ENCODE data around the gene C2orf78. TPM values are rescaled to one million over a fixed set of nuclear protein-coding genes. Genes with fewer than 3 reads are reported as not detected.
"Not testable (repeated sequence)": the region's sequence is repeated elsewhere in the genome, so short reads cannot be mapped to it uniquely, and the experiment has no call there.

Gene C2orf78
- total and polyA plus RNA-seq, 4 experiments from 2014 or later: not detected

DNA sequence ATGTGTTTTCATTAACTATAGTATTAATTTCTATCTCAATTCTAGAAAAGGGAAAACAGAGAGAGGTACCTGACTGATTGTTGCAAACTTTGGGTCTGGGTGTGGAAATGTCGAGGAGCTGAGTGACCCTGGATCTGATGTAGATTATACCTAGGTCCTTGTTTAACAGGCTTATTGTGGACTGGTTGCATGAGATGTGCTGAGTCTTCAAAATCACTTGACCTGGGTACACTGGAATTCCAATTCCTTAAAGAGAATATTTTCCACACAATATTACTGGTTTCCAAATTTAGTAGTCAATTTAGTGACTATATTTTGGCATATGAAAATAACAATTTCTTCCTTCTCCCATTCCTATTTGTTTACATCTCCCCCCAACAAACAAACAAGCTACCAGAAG, 17.6 kb upstream of the C2orf78 start:
- H3K27me3 Mint-ChIP-seq: no peaks in the 10 kb centered on the region
- peaks cover 8 to 17% (median 13%) of the 10 kb centered on the region in 4 donors for H3K4me1 Mint-ChIP-seq
- no peak overlapping the region for H3K4me3 Mint-ChIP-seq
- no peak overlapping the region for H3K4me3 ChIP-seq (ENCODE audit: low read length in 2 of 2)
- peaks cover 57% of the 10 kb centered on the region for H3K36me3 ChIP-seq (ENCODE audit: insufficient read depth, low read length)
- no peak for DNase-seq
- peaks cover 51 to 76% of the 10 kb centered on the region in 2 donors for H3K36me3 Mint-ChIP-seq
- no peaks in the 10 kb centered on the region for H3K27me3 ChIP-seq (ENCODE audit: insufficient read depth, low read length)
- POLR2A ChIA-PET (ENCODE audit: partially characterized antibody): no interaction called here
- CTCF ChIA-PET (ENCODE audit: partially characterized antibody): no interaction called here
- no peaks in the 10 kb centered on the region for H3K9me3 ChIP-seq (ENCODE audit: control insufficient read depth in 1 of 2, low read length in 2 of 2)
- H3K4me1 ChIP-seq (ENCODE audit: insufficient read depth, low read length): no peaks in the 10 kb centered on the region
- H3K27ac ChIP-seq (ENCODE audit: low read depth, low read length): no peak overlapping the region
- intact Hi-C loops (cut with micrococcal nuclease): no loop called here
- H3K9me3 Mint-ChIP-seq: no peaks in the 10 kb centered on the region
- no peak overlapping the region for H3K27ac Mint-ChIP-seq

DNA sequence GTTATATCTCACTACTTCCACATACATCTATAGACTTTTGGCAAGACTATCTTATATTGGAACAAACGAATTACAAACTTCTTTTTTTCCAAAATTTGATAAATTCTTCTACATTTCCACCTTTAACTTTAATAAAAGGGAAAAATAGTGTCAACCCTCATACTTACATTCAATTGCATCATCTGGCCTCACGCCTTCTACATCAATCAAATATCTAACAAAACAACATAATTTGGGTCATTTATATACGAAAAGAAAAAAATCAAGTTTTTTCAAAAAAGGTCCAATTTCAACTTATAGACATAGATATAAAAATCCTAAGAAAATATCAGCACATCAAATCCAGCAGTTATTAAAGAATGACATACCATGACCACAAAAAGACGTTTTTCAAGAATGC, 17.0 kb upstream of the C2orf78 start:
- intact Hi-C loops (cut with micrococcal nuclease): no loop called here
- H3K9me3 Mint-ChIP-seq: no peaks in the 10 kb centered on the region

GRCh38 chr2:73770725-73771124, 13.3 kb upstream of the C2orf78 start:
- peaks cover 5% of the 10 kb centered on the region for H3K4me1 ChIP-seq (ENCODE audit: insufficient read depth, low read length)
- peaks cover 58% of the 10 kb centered on the region for H3K36me3 ChIP-seq (ENCODE audit: insufficient read depth, low read length)
- Mint-ChIP-seq H3K27me3 (no peaks in the 10 kb centered on the region), H3K4me1 (peaks cover 18 to 31% (median 26%) of the 10 kb centered on the region in 4 donors), H3K36me3 (peaks cover 64 to 76% of the 10 kb centered on the region in 2 donors), H3K27ac (peak overlapping the region in 2 of 7 donors; percentile 4 to 47), H3K4me3 (no peak overlapping the region), H3K9me3 (no peaks in the 10 kb centered on the region)
- H3K27ac ChIP-seq (ENCODE audit: low read depth, low read length): no peak overlapping the region
- intact Hi-C loops (cut with micrococcal nuclease): no loop called here
- H3K4me3 ChIP-seq (ENCODE audit: low read length in 2 of 2): no peak overlapping the region
- DNase-seq: no peak
- POLR2A ChIA-PET (ENCODE audit: partially characterized antibody): no interaction called here
- no peaks in the 10 kb centered on the region for H3K9me3 ChIP-seq (ENCODE audit: control insufficient read depth in 1 of 2, low read length in 2 of 2)
- CTCF ChIA-PET (ENCODE audit: partially characterized antibody): interaction anchor here (1.3 kb wide), 1 partner anchor 14 kb away, joined by 3 read pairs; no protein-coding TSS in a partner anchor
- no peaks in the 10 kb centered on the region for H3K27me3 ChIP-seq (ENCODE audit: insufficient read depth, low read length)

More for the DNA sequence above, 17.0 kb upstream of the C2orf78 start:
- no peaks in the 10 kb centered on the region for H3K9me3 ChIP-seq (ENCODE audit: control insufficient read depth in 1 of 2, low read length in 2 of 2)
- no peaks in the 10 kb centered on the region for H3K4me1 ChIP-seq (ENCODE audit: insufficient read depth, low read length)
- H3K27ac ChIP-seq (ENCODE audit: low read depth, low read length): no peak overlapping the region
- Mint-ChIP-seq H3K36me3 (peaks cover 47 to 76% of the 10 kb centered on the region in 2 donors), H3K4me1 (peaks cover 10 to 19% (median 14%) of the 10 kb centered on the region in 4 donors), H3K4me3 (no peak overlapping the region), H3K27me3 (no peaks in the 10 kb centered on the region), H3K27ac (no peak overlapping the region)
- no peaks in the 10 kb centered on the region for H3K27me3 ChIP-seq (ENCODE audit: insufficient read depth, low read length)
- ChIA-PET CTCF (ENCODE audit: partially characterized antibody) (no interaction called here), POLR2A (ENCODE audit: partially characterized antibody) (no interaction called here)
- DNase-seq: no peak
- H3K4me3 ChIP-seq (ENCODE audit: low read length in 2 of 2): no peak overlapping the region
- H3K36me3 ChIP-seq (ENCODE audit: insufficient read depth, low read length): peaks cover 58% of the 10 kb centered on the region

DNA sequence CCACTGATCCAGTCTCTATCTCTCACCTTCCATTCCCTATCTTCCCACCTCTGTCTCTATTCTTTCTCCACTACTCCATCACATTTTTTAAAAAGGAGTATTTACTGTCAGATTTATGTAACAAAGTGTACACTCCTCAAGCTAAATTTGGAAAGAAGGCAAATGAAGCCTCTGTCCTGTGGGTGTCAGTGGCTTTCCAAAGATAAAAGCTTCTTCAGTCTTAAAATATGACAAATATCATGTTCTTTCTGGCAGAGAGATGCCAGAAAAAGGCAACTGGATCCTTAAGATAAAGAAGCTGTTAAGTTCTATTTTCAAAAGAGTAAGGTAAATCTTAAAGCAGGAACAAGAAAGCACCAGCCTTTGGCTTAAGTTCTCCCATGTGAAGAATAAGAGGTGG, 11.2 kb upstream of the C2orf78 start:
- ChIA-PET CTCF (ENCODE audit: partially characterized antibody) (no interaction called here), POLR2A (ENCODE audit: partially characterized antibody) (no interaction called here)

DNA sequence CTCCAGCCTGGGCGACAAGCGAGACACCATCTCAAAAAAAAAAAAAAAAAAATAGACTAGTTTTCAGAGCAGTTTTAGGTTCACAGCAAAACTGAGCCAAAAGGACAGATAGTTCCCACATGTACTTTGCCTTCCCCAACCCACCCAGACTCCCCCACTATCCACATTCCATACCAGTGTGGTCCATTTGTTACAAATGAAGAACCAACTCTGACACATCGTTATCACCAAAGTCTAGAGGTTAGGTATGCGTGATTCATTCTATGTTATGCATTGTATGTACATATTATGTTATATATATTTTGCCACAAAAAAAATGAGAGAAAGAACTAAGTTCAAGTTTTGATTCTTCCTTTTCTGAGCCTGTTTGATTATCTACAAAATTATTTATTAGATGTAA, 7.6 kb upstream of the C2orf78 start:
- ChIA-PET POLR2A (ENCODE audit: partially characterized antibody) (no interaction called here), CTCF (ENCODE audit: partially characterized antibody) (interaction anchor here (1.4 kb wide), 1 partner anchor 12 kb away, joined by 3 read pairs; no protein-coding TSS in a partner anchor)
- peaks cover 23 to 55% (median 40%) of the 10 kb centered on the region in 4 donors for H3K4me1 Mint-ChIP-seq
- Histone ChIP-seq H3K4me1 (ENCODE audit: insufficient read depth, low read length) (peaks cover 32% of the 10 kb centered on the region), H3K27ac (ENCODE audit: low read depth, low read length) (no peak overlapping the region), H3K4me3 (ENCODE audit: low read length in 2 of 2) (no peak overlapping the region), H3K36me3 (ENCODE audit: insufficient read depth, low read length) (peaks cover 31% of the 10 kb centered on the region), H3K27me3 (ENCODE audit: insufficient read depth, low read length) (no peaks in the 10 kb centered on the region), H3K9me3 (ENCODE audit: control insufficient read depth in 1 of 2, low read length in 2 of 2) (no peaks in the 10 kb centered on the region)
- H3K27me3 Mint-ChIP-seq: peaks cover 0 to 2% of the 10 kb centered on the region in 2 donors
- DNase-seq: no peak
- no peak overlapping the region for H3K27ac Mint-ChIP-seq
- no peaks in the 10 kb centered on the region for H3K9me3 Mint-ChIP-seq
- intact Hi-C loops (cut with micrococcal nuclease): no loop called here
- peaks cover 46 to 63% of the 10 kb centered on the region in 2 donors for H3K36me3 Mint-ChIP-seq
- H3K4me3 Mint-ChIP-seq: peak overlapping the region in 1 of 8 donors; percentile 8

More for the DNA sequence above, 11.2 kb upstream of the C2orf78 start:
- no peaks in the 10 kb centered on the region for H3K9me3 ChIP-seq (ENCODE audit: control insufficient read depth in 1 of 2, low read length in 2 of 2)
- H3K36me3 ChIP-seq (ENCODE audit: insufficient read depth, low read length): peaks cover 50% of the 10 kb centered on the region
- Mint-ChIP-seq H3K4me3 (no peak overlapping the region), H3K4me1 (peaks cover 28 to 44% (median 34%) of the 10 kb centered on the region in 4 donors), H3K9me3 (no peaks in the 10 kb centered on the region), H3K27ac (peak overlapping the region in 1 of 7 donors; percentile 19), H3K36me3 (peaks cover 64 to 79% of the 10 kb centered on the region in 2 donors), H3K27me3 (no peaks in the 10 kb centered on the region)
- intact Hi-C loops (cut with micrococcal nuclease): no loop called here
- peaks cover 15% of the 10 kb centered on the region for H3K4me1 ChIP-seq (ENCODE audit: insufficient read depth, low read length)
- H3K27ac ChIP-seq (ENCODE audit: low read depth, low read length): no peak overlapping the region
- H3K4me3 ChIP-seq (ENCODE audit: low read length in 2 of 2): no peak overlapping the region
- no peak for DNase-seq
- no peaks in the 10 kb centered on the region for H3K27me3 ChIP-seq (ENCODE audit: insufficient read depth, low read length)

DNA sequence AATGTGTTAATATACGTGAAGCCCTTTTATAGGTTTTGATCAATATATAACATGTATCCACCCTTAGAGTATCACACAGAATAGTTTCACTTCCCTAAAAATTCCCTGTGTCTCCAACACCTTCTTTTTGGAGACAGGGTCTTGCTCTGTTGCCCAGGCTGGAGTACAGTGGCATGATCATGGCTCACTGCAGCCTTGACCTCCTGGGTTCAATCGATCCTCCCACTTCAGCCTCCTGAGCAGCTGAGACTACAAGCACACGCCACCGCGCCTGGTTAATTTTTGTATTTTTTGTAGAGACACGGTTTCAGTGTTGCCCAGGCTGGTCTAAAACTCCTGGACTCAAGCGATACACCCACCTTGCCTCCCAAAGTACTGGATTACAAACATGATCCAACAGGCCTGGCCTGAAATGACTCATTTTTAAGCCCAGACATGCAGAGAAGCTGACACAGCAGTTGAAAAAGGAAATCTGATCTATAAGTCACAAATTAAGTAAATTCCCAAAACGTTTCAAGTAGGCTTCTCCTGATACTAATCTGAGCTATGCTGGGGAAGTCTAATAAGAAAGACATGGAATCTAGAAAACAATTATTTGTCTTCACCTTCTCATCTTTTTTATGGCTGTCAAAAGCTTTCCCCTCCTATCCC, 7.0 kb upstream of the C2orf78 start:
- intact Hi-C loops (cut with micrococcal nuclease): no loop called here
- Histone ChIP-seq H3K36me3 (ENCODE audit: insufficient read depth, low read length) (peaks cover 31% of the 10 kb centered on the region), H3K4me3 (ENCODE audit: low read length in 2 of 2) (no peak overlapping the region), H3K27me3 (ENCODE audit: insufficient read depth, low read length) (no peaks in the 10 kb centered on the region), H3K9me3 (ENCODE audit: control insufficient read depth in 1 of 2, low read length in 2 of 2) (no peaks in the 10 kb centered on the region), H3K27ac (ENCODE audit: low read depth, low read length) (no peak overlapping the region), H3K4me1 (ENCODE audit: insufficient read depth, low read length) (peaks cover 32% of the 10 kb centered on the region)
- peak overlapping the region in 1 of 8 donors; percentile 39 for H3K4me3 Mint-ChIP-seq
- peaks cover 44 to 58% of the 10 kb centered on the region in 2 donors for H3K36me3 Mint-ChIP-seq
- H3K27ac Mint-ChIP-seq: no peak overlapping the region
- CTCF ChIA-PET (ENCODE audit: partially characterized antibody): no interaction called here
- no peaks in the 10 kb centered on the region for H3K9me3 Mint-ChIP-seq
- POLR2A ChIA-PET (ENCODE audit: partially characterized antibody): no interaction called here
- no peak for DNase-seq
- H3K27me3 Mint-ChIP-seq: peaks cover 0 to 2% of the 10 kb centered on the region in 2 donors
- peaks cover 22 to 53% (median 38%) of the 10 kb centered on the region in 4 donors for H3K4me1 Mint-ChIP-seq

DNA sequence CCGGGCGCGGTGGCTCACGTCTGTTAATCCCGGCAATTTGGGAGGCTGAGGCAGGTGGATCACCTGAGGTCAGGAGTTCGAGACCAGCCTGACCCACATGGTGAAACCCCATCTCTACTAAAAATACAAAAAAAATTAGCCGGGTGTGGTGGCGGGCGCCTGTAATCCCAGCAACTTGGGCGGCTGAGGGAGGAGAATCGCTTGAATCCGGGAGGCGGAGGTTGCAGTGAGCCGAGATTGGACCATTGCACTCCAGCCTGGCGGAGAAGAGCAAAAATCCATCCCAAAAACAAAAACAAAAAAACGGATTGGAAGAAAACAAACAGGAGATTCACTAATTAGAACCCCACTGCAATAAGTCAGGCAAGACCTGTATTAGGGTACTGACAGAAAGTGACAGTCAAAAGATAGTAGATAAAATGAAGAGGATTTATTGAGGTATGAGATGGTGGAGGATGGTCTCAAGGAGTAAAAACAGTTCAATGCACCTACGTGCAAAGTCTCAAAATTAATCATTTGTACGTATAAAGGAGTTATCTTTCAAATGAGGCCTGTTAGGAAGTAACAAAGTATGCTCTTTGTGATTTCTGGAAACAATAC, 5.0 kb upstream of the C2orf78 start:
- H3K36me3 Mint-ChIP-seq: peaks cover 27 to 42% of the 10 kb centered on the region in 2 donors
- POLR2A ChIA-PET (ENCODE audit: partially characterized antibody): interaction anchor here (2.7 kb wide), 1 partner anchor 41 kb away, joined by 17 read pairs; the partner anchor contains the start of gene TPRKB
- peak overlapping the region; percentile 78 to 80 for H3K4me3 ChIP-seq (ENCODE audit: low read length in 2 of 2)
- peaks cover 14 to 49% (median 34%) of the 10 kb centered on the region in 4 donors for H3K4me1 Mint-ChIP-seq
- peaks cover 19% of the 10 kb centered on the region for H3K36me3 ChIP-seq (ENCODE audit: insufficient read depth, low read length)
- H3K4me1 ChIP-seq (ENCODE audit: insufficient read depth, low read length): peaks cover 32% of the 10 kb centered on the region
- CTCF ChIA-PET (ENCODE audit: partially characterized antibody): interaction anchor here (0.7 to 0.9 kb wide), 2 partner anchors 30 to 42 kb away, joined by 3 to 4 read pairs; partner anchors contain the start of gene TPRKB
- H3K27ac Mint-ChIP-seq: peak overlapping the region; percentile 94 to 100 (median 99)
- H3K27me3 Mint-ChIP-seq; H3K9me3 Mint-ChIP-seq; DNase-seq; H3K9me3 ChIP-seq (ENCODE audit: control insufficient read depth in 1 of 2, low read length in 2 of 2); intact Hi-C loops (cut with micrococcal nuclease); H3K27me3 ChIP-seq (ENCODE audit: insufficient read depth, low read length): not testable (repeated sequence)
- H3K4me3 Mint-ChIP-seq: peak overlapping the region; percentile 99 to 100 (median 99)
- peak overlapping the region; percentile 94 for H3K27ac ChIP-seq (ENCODE audit: low read depth, low read length)
